HepG2 (cell line): ENCODE data around the gene EBF4.

Source experiments
- CTCF ChIP-seq: sonication (generic); formaldehyde crosslinking; IDR thresholded peaks from 2 replicates; pipeline ENCODE4 v1.5.0; 2020; ENCODE audit warnings: mild to moderate bottlenecking, missing genetic modification reagents, moderate library complexity
- ELF4 ChIP-seq: sonication (generic); formaldehyde crosslinking; IDR thresholded peaks from 2 replicates; pipeline ENCODE4 v1.5.0; 2020; ENCODE audit warnings: missing genetic modification reagents, mild to moderate bottlenecking, moderate library complexity, borderline replicate concordance
- HOXA3 ChIP-seq: sonication (generic); formaldehyde crosslinking; IDR thresholded peaks from 2 replicates; pipeline ENCODE4 v1.5.0; 2020; ENCODE audit warnings: missing genetic modification reagents
- MAX ChIP-seq: IDR thresholded peaks from 2 replicates; pipeline ENCODE4 v1.6.1; 2012; ENCODE audit warnings: inconsistent platforms
- MBNL3 ChIP-seq: fragments of 250-450 bp; sonication (Bioruptor Pico); conservative IDR thresholded peaks from 2 replicates; pipeline ENCODE4 v1.8.0; 2022; ENCODE audit warnings: mild to moderate bottlenecking, inconsistent platforms
- NFE2L2 ChIP-seq: fragments of 150-350 bp; IDR thresholded peaks from 2 replicates; pipeline ENCODE4 v1.6.1; 2014; ENCODE audit warnings: low read length

GRCh38 chr20:2756056-2756611 is 63.6 kb downstream of the EBF4 start:
- TF ChIP-seq HOXA3 (CRISPR knock-in tag) (peak; percentile 40; the same call in 1 of the 2 replicates), CTCF (CRISPR knock-in tag) (peak; percentile 96), NFE2L2 (no peak), MBNL3 (no peak), ELF4 (CRISPR knock-in tag) (no peak), MAX (no peak; the same call in 1 of the 2 replicates)
